Measurements from ENCODE around the gene TRIM32.

GRCh38 chr9:116697887-116698286 is 10.8 kb downstream of the TRIM32 start:
- TF ChIP-seq CTCF (IDR thresholded peaks at IDR 0.05 in 4 of 5, conservative IDR thresholded peaks at IDR 0.05 in 1 of 5) (no peak), POLR2A (IDR thresholded peaks at IDR 0.05) (no peak)
